Lung (tissue), 12 donors: ENCODE results near the gene OR2F2. TPM values are rescaled to one million over a fixed set of nuclear protein-coding genes. Genes with fewer than 3 reads are reported as not detected.

ENCODE experiments used
- ATAC-seq: fragments of 200-7000 bp; cut with Tn5 transposase; one replicate; pipeline ENCODE4 v1.9.1; 2020; ENCODE audit warnings: moderate number of reproducible peaks; ENCODE audit not compliant: insufficient read depth, low FRiP score
- DNase-seq, 3 donors: peaks; one replicate each; pipeline ENCODE4 v3.0.0-alpha.2; 2013 to 2017
- H3K27ac ChIP-seq, 2 donors: one replicate each; pipeline ENCODE4 v1.5.1; 2013; ENCODE audit warnings: mild to moderate bottlenecking in 2 of 2, moderate library complexity in 2 of 2, control low read depth in 1 of 2, inconsistent platforms in 1 of 2, low read depth in 1 of 2, low read length in 1 of 2
- H3K27me3 ChIP-seq, 3 donors: one replicate each; pipeline ENCODE4 v1.5.1; 2013; ENCODE audit warnings: low read length in 2 of 3; ENCODE audit not compliant: control insufficient read depth in 3 of 3, insufficient read depth in 3 of 3
- H3K36me3 ChIP-seq, 4 donors: one replicate each; pipeline ENCODE4 v1.5.1; 2013; ENCODE audit warnings: low read length in 4 of 4, mild to moderate bottlenecking in 1 of 4, moderate library complexity in 1 of 4; ENCODE audit not compliant: control insufficient read depth in 4 of 4, insufficient read depth in 4 of 4
- H3K4me1 ChIP-seq, 5 donors: one replicate each; pipeline ENCODE4 v1.5.1; 2013; ENCODE audit warnings: low read length in 5 of 5, mild to moderate bottlenecking in 2 of 5, moderate library complexity in 1 of 5; ENCODE audit not compliant: control insufficient read depth in 5 of 5, insufficient read depth in 5 of 5
- H3K4me3 ChIP-seq: one replicate; pipeline ENCODE4 v1.5.1; 2013; ENCODE audit warnings: mild to moderate bottlenecking, control low read depth, moderate library complexity
- H3K9ac ChIP-seq, 2 donors: one replicate each; pipeline ENCODE4 v1.5.1; 2013; ENCODE audit warnings: low read length in 2 of 2, control low read depth in 1 of 2; ENCODE audit not compliant: insufficient read depth in 1 of 2
- H3K9me3 ChIP-seq, 4 donors: one replicate each; pipeline ENCODE4 v1.5.1; 2013; ENCODE audit warnings: low read length in 3 of 4, mild to moderate bottlenecking in 1 of 4, moderate library complexity in 1 of 4; ENCODE audit not compliant: control insufficient read depth in 4 of 4, insufficient read depth in 3 of 4
- WGBS, 2 donors: extraction: QIAGEN DNeasy Blood & Tissue Kit; methylation state at CpG; one replicate each; pipeline ENCODE4 v1.1.7; 2013; 5-methylcytosine and 5-hydroxymethylcytosine counted together
- polyA plus RNA-seq, 2 donors: library from polyadenylated mRNA; stranded (reverse); fragments of 200-250 nt; gene quantifications; one replicate each; pipeline ENCODE4 v1.2.1, GENCODE V29; 2013
- total RNA-seq, 2 donors: library from RNA; depleted of rRNA in 1 of 2; stranded (reverse); fragments of >200 nt in 1 of 2; gene quantifications; one replicate each; pipeline ENCODE4 v1.2.1, GENCODE V29; 2014 to 2021
- TF ChIP-seq, protein P1 (sequence below): IDR thresholded peaks from 2 replicates; pipeline ENCODE4 v1.5.1; 2012; ENCODE audit warnings: mild to moderate bottlenecking; ENCODE audit errors: control extremely low read depth, extremely low read depth
- donor health status: control.
- donor health status: control.
- donor health status: Bipolar disorder and iron deficiency.
- donor health status: healthy.
- donor health status: DM: yes; HTN: yes; CAD: no.

Gene OR2F2
- total and polyA plus RNA-seq, 4 donors, result not detected

DNA sequence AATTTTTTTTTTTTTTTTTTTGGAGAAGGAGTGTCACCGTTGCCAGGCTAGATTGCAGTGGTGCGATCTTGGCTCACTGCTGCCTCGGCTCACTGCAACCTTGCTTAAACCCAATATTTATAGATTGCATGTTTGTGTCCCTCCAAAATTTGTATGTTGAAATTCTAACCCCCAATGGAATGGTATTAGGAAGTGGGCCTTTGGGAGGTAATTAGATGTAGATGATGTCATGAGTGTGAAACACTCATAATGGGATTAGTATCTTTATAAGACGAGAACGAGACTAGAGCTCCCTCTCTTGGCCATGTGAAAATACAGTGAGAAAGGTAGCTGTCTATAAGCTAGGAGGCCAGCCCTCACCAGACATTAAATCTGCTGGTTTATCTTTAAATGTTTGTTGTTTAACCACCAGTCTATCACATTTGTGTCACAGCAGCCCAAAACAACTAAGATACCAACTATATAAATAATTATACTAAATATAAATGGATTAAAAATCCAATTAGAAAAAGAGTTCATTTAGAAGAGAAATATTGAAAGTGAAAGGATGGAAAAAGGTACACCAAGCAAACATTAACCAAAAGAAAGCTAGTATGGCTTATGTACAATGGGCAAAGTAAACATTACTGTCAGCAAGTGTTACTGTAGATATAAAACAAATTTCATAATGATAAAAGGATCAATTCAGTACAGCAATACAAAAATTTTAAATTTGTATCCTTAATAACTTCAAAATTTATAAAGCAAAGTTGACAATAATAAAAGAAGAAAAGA lies 42.3 kb upstream of the OR2F2 start:
- WGBS, 2 donors, result 86 to 93% methylated on average over 5 of the region's 5 CpGs
- DNase-seq (no peak), ATAC-seq (no peak)
- H3K4me3 ChIP-seq, result no peak overlapping the region
- H3K9ac ChIP-seq, result no peak overlapping the region
- no peaks in the 10 kb centered on the region for H3K4me1 ChIP-seq
- H3K27ac ChIP-seq, result no peak overlapping the region
- peaks cover 0 to 4% (median 0%) of the 10 kb centered on the region in 4 donors for H3K36me3 ChIP-seq
- no peaks in the 10 kb centered on the region for H3K27me3 ChIP-seq
- peaks cover 0 to 9% (median 0%) of the 10 kb centered on the region in 4 donors for H3K9me3 ChIP-seq
- TF ChIP-seq, protein P1, sequence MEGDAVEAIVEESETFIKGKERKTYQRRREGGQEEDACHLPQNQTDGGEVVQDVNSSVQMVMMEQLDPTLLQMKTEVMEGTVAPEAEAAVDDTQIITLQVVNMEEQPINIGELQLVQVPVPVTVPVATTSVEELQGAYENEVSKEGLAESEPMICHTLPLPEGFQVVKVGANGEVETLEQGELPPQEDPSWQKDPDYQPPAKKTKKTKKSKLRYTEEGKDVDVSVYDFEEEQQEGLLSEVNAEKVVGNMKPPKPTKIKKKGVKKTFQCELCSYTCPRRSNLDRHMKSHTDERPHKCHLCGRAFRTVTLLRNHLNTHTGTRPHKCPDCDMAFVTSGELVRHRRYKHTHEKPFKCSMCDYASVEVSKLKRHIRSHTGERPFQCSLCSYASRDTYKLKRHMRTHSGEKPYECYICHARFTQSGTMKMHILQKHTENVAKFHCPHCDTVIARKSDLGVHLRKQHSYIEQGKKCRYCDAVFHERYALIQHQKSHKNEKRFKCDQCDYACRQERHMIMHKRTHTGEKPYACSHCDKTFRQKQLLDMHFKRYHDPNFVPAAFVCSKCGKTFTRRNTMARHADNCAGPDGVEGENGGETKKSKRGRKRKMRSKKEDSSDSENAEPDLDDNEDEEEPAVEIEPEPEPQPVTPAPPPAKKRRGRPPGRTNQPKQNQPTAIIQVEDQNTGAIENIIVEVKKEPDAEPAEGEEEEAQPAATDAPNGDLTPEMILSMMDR, result no peak

- Histone ChIP-seq H3K9me3 (peaks cover 0 to 6% (median 3%) of the 10 kb centered on the region in 4 donors), H3K4me3 (no peak overlapping the region), H3K27ac (no peak overlapping the region), H3K4me1 (peaks cover 0 to 15% (median 8%) of the 10 kb centered on the region in 5 donors), H3K9ac (no peak overlapping the region), H3K27me3 (no peaks in the 10 kb centered on the region), H3K36me3 (no peaks in the 10 kb centered on the region)
- DNase-seq (no peak), ATAC-seq (no peak)
- TF ChIP-seq, protein P1, result no peak
Observed at GRCh38 chr7:143896667-143897066, 38.4 kb upstream of the OR2F2 start.

DNA sequence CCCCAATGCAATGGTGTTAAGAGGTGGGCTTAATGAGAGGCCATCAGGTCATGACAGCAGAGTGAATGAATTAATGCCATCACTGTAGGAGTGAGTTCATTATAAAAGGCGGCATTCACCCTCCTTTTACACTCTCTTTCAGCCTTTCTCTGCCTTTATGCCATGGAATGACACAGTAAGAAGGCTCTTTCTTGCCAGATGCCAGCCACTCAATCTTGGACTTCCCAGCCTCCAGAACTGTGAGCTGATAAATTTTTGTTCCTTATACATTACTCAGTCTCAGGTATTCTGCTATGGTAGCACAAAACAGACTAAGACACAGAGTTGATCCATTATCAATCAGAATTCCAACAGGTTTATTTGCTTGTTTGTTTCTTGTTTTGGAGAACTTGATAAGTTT lies 36.2 kb upstream of the OR2F2 start:
- no peak overlapping the region for H3K4me3 ChIP-seq
- peaks cover 0 to 15% (median 8%) of the 10 kb centered on the region in 5 donors for H3K4me1 ChIP-seq
- H3K27me3 ChIP-seq, result no peaks in the 10 kb centered on the region
- no peaks in the 10 kb centered on the region for H3K36me3 ChIP-seq
- 96 to 97% methylated on average over 1 of the region's 1 CpG for WGBS, 2 donors
- no peak for ATAC-seq
- TF ChIP-seq, protein P1, result no peak
- no peak overlapping the region for H3K27ac ChIP-seq
- no peak overlapping the region for H3K9ac ChIP-seq
- peaks cover 0 to 6% (median 0%) of the 10 kb centered on the region in 4 donors for H3K9me3 ChIP-seq
- no peak for DNase-seq
